Neural progenitor cell (in vitro differentiated cells): ENCODE data around the gene APBB2. TPM values are rescaled to one million over a fixed set of nuclear protein-coding genes. Genes with fewer than 3 reads are reported as not detected.

Experiments used
- DNase-seq: peaks from one replicate; pipeline ENCODE4 v3.0.0-alpha.2; 2016; ENCODE audit warnings: low spot score
- H2AFZ ChIP-seq: fragments of 200-600 bp; sonication (generic); replicated peaks from 2 replicates; pipeline ENCODE4 v1.6.1; 2016; ENCODE audit warnings: antibody characterized with exemption
- H3F3A ChIP-seq: fragments of 200-600 bp; sonication (generic); 2 replicates; pipeline ENCODE4 v1.6.1; 2016; ENCODE audit warnings: antibody characterized with exemption, low read depth
- H3K27ac ChIP-seq: fragments of 200-600 bp; sonication (generic); 2 replicates; pipeline ENCODE4 v1.5.1; 2016; ENCODE audit warnings: mild to moderate bottlenecking
- H3K27me3 ChIP-seq: fragments of 200-600 bp; sonication (generic); 2 replicates; pipeline ENCODE4 v1.6.1; 2016; ENCODE audit warnings: mild to moderate bottlenecking, moderate library complexity
- H3K36me3 ChIP-seq: fragments of 200-600 bp; sonication (generic); 2 replicates; pipeline ENCODE4 v1.5.1; 2016
- H3K4me1 ChIP-seq: fragments of 200-600 bp; sonication (generic); 2 replicates; pipeline ENCODE4 v1.6.1; 2016; ENCODE audit warnings: mixed run types
- H3K4me2 ChIP-seq: fragments of 200-600 bp; sonication (generic); 2 replicates; pipeline ENCODE4 v1.6.1; 2016
- H3K4me3 ChIP-seq: fragments of 200-600 bp; sonication (generic); 2 replicates; pipeline ENCODE4 v1.5.1; 2016
- H3K79me2 ChIP-seq: fragments of 200-600 bp; sonication (generic); 2 replicates; pipeline ENCODE4 v1.6.1; 2016; ENCODE audit warnings: low read depth
- H3K9ac ChIP-seq: fragments of 200-600 bp; sonication (generic); 2 replicates; pipeline ENCODE4 v1.6.1; 2016
- H3K9me3 ChIP-seq: fragments of 200-600 bp; sonication (generic); 2 replicates; pipeline ENCODE4 v1.5.1; 2016; ENCODE audit warnings: low read depth
- H4K20me1 ChIP-seq: fragments of 200-600 bp; sonication (generic); 2 replicates; pipeline ENCODE4 v1.6.1; 2016; ENCODE audit warnings: low read depth
- H3K27ac Mint-ChIP-seq: 3 replicates; pipeline ENCODE4 v1.8.0; 2021; ENCODE audit warnings: mixed read lengths
- H3K27me3 Mint-ChIP-seq: 2 replicates; pipeline ENCODE4 v1.8.0; 2022; ENCODE audit warnings: low read depth, mild to moderate bottlenecking, inconsistent platforms, moderate library complexity, mixed read lengths; ENCODE audit not compliant: insufficient read depth
- H3K36me3 Mint-ChIP-seq: 3 replicates; pipeline ENCODE4 v1.8.0; 2021; ENCODE audit warnings: mixed read lengths
- H3K4me1 Mint-ChIP-seq: 3 replicates; pipeline ENCODE4 v1.8.0; 2021; ENCODE audit warnings: mixed read lengths
- H3K4me3 Mint-ChIP-seq: 3 replicates; pipeline ENCODE4 v1.8.0; 2021; ENCODE audit warnings: mild to moderate bottlenecking, moderate library complexity, mixed read lengths
- H3K9me3 Mint-ChIP-seq: 3 replicates; pipeline ENCODE4 v1.8.0; 2020; ENCODE audit warnings: mixed read lengths
- EZH2 ChIP-seq: fragments of 200-600 bp; sonication (generic); IDR thresholded peaks from 2 replicates; pipeline ENCODE4 v1.6.1; 2017; ENCODE audit warnings: antibody characterized with exemption, mild to moderate bottlenecking, moderate library complexity
- EZH2phosphoT487 ChIP-seq: fragments of 200-600 bp; sonication (generic); IDR thresholded peaks from 2 replicates; pipeline ENCODE4 v1.6.1; 2017; ENCODE audit warnings: antibody characterized with exemption
- total RNA-seq: library from RNA; depleted of rRNA; stranded (reverse); fragments of >200 nt; gene quantifications from 2 replicates; pipeline ENCODE4 v1.2.3, GENCODE V29; 2015; ENCODE audit warnings: low replicate concordance
- TF ChIP-seq, protein P1 (sequence below): fragments of 200-600 bp; sonication (generic); IDR thresholded peaks from 2 replicates; pipeline ENCODE4 v1.5.1; 2017; ENCODE audit warnings: antibody characterized with exemption, mild to moderate bottlenecking

The APBB2 gene
- total RNA-seq, 1 donor from 2014 or later = 83.2 TPM

DNA sequence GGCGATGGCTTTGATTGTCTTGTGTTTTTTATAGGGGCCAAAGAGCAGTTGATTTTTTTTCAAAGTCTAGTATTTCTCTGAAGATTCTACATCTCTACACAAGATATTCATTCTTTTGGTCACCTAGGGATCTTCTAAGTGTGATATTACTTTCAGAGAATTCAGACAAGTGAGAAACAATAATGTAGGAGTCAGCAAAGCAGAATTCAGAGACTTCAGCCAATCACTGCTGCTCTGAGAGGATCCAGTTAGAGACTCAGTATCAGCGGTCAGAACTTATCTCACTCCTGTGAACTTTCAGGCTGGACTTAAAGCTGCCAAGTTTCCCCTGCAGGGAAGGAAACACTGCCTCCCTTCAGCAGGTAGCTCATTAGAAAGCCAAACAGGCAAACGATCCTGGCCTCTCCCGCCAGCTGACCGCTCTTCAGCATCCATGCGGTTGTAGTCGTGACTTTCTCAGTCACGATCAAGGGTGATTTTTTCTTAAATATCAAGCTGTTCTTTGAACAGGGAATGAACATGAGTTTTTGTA, 405.4 kb downstream of the APBB2 start:
- Mint-ChIP-seq H3K27ac (no peak overlapping the region), H3K4me1 (no peaks in the 10 kb centered on the region), H3K9me3 (no peaks in the 10 kb centered on the region), H3K36me3 (peaks cover 9% of the 10 kb centered on the region), H3K27me3 (no peaks in the 10 kb centered on the region), H3K4me3 (no peak overlapping the region)
- TF ChIP-seq EZH2phosphoT487 (no peak), EZH2 (no peak)
- TF ChIP-seq, protein P1, sequence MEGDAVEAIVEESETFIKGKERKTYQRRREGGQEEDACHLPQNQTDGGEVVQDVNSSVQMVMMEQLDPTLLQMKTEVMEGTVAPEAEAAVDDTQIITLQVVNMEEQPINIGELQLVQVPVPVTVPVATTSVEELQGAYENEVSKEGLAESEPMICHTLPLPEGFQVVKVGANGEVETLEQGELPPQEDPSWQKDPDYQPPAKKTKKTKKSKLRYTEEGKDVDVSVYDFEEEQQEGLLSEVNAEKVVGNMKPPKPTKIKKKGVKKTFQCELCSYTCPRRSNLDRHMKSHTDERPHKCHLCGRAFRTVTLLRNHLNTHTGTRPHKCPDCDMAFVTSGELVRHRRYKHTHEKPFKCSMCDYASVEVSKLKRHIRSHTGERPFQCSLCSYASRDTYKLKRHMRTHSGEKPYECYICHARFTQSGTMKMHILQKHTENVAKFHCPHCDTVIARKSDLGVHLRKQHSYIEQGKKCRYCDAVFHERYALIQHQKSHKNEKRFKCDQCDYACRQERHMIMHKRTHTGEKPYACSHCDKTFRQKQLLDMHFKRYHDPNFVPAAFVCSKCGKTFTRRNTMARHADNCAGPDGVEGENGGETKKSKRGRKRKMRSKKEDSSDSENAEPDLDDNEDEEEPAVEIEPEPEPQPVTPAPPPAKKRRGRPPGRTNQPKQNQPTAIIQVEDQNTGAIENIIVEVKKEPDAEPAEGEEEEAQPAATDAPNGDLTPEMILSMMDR = no peak
- no peaks in the 10 kb centered on the region for H3K4me1 ChIP-seq
- no peaks in the 10 kb centered on the region for H3K9me3 ChIP-seq
- H4K20me1 ChIP-seq = no peaks in the 10 kb centered on the region
- H3K9ac ChIP-seq = no peak overlapping the region
- H2AFZ ChIP-seq = no peak overlapping the region
- H3F3A ChIP-seq = peaks cover 7% of the 10 kb centered on the region
- DNase-seq = no peak
- no peaks in the 10 kb centered on the region for H3K36me3 ChIP-seq
- H3K4me3 ChIP-seq = no peak overlapping the region
- H3K79me2 ChIP-seq = no peaks in the 10 kb centered on the region
- no peak overlapping the region for H3K27ac ChIP-seq
- H3K27me3 ChIP-seq = no peaks in the 10 kb centered on the region
- H3K4me2 ChIP-seq = no peak overlapping the region

DNA sequence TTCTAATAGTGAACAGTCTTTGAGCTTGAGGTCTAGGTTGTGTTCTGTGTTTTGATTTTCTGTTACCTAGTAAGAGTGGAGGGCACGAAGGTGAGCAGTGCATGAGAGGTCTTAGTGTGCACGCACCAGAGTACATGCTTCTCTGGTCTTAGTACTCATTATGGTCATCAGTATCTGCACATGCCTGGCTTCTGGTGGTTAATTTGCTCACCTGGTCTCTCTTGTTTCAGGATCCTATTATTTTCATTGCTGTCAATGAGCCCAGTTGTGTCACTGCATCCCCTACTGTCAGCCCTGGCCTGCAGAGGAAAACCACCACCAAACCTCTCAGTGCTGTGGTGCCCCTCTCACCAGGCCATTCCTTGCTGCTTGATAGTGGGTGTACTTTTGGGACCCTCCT, 409.7 kb downstream of the APBB2 start:
- Histone ChIP-seq H3K4me2 (no peak overlapping the region), H3K4me1 (no peaks in the 10 kb centered on the region), H3K9ac (no peak overlapping the region), H3F3A (peaks cover 7% of the 10 kb centered on the region), H3K36me3 (no peaks in the 10 kb centered on the region), H4K20me1 (no peaks in the 10 kb centered on the region), H3K27ac (no peak overlapping the region), H3K27me3 (no peaks in the 10 kb centered on the region), H3K79me2 (no peaks in the 10 kb centered on the region), H3K9me3 (no peaks in the 10 kb centered on the region), H3K4me3 (no peak overlapping the region), H2AFZ (no peak overlapping the region)
- peaks cover 1% of the 10 kb centered on the region for H3K36me3 Mint-ChIP-seq
- no peak overlapping the region for H3K27ac Mint-ChIP-seq
- no peak for TF ChIP-seq EZH2phosphoT487
- TF ChIP-seq, protein P1 = no peak
- TF ChIP-seq EZH2 = no peak
- no peaks in the 10 kb centered on the region for H3K27me3 Mint-ChIP-seq
- no peak overlapping the region for H3K4me3 Mint-ChIP-seq
- H3K4me1 Mint-ChIP-seq = no peaks in the 10 kb centered on the region
- DNase-seq = no peak
- no peaks in the 10 kb centered on the region for H3K9me3 Mint-ChIP-seq

DNA sequence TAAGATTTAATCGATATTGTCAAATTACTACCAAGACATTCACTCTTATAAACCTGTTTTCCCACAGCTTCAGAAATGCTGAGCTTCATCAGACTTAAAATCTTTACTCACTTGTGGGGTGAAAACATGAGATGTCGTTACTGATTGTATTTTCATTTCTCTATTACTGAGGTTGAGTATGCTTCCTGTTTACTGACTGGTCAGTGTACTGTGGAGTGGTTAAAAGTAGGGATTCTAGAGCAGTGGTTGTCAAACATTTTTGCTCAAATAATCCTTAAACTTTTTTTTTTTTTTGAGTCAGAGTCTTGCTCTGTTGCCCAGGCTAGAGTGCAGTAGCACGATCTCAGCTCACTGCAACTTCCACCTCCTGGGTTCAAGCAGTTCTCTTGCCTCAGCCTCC, 414.3 kb downstream of the APBB2 start:
- no peak overlapping the region for H3K4me3 ChIP-seq
- H3F3A ChIP-seq = peaks cover 3% of the 10 kb centered on the region
- no peaks in the 10 kb centered on the region for H3K9me3 ChIP-seq
- no peak for DNase-seq
- no peak overlapping the region for H3K4me2 ChIP-seq
- Mint-ChIP-seq H3K27ac (no peak overlapping the region), H3K4me3 (no peak overlapping the region), H3K4me1 (no peaks in the 10 kb centered on the region), H3K9me3 (no peaks in the 10 kb centered on the region), H3K36me3 (peaks cover 1% of the 10 kb centered on the region), H3K27me3 (peaks cover 2% of the 10 kb centered on the region)
- no peaks in the 10 kb centered on the region for H3K27me3 ChIP-seq
- TF ChIP-seq, protein P1 = no peak
- TF ChIP-seq EZH2 (no peak), EZH2phosphoT487 (no peak)
- no peak overlapping the region for H2AFZ ChIP-seq
- no peaks in the 10 kb centered on the region for H4K20me1 ChIP-seq
- no peak overlapping the region for H3K27ac ChIP-seq
- no peaks in the 10 kb centered on the region for H3K79me2 ChIP-seq
- no peak overlapping the region for H3K9ac ChIP-seq
- H3K36me3 ChIP-seq = no peaks in the 10 kb centered on the region
- no peaks in the 10 kb centered on the region for H3K4me1 ChIP-seq
